CD4-positive, alpha-beta T cell (primary cell): ENCODE measurements around the gene SSX5. TPM values are rescaled to one million over a fixed set of nuclear protein-coding genes. Genes with fewer than 3 reads are reported as not detected.
"Not testable (repeated sequence)": the region's sequence is repeated elsewhere in the genome, so short reads cannot be mapped to it uniquely, and the experiment has no call there.

Experiments
- ATAC-seq: fragments of 200-7000 bp; cut with Tn5 transposase; one replicate; pipeline ENCODE4 v1.10.0; 2022; ENCODE audit warnings: mild to moderate bottlenecking; ENCODE audit not compliant: poor library complexity
- CTCF ChIA-PET: fragments of 350-600 bp; sonication (Branson Sonifier 250); formaldehyde crosslinking; loops from one replicate; lab custom pipeline; 2021; ENCODE audit warnings: antibody characterized with exemption, inconsistent platforms; lab: Charles Lee
- POLR2A ChIA-PET: fragments of 350-600 bp; sonication (Branson Sonifier 250); formaldehyde crosslinking; loops from one replicate; lab custom pipeline; 2021; ENCODE audit warnings: antibody characterized with exemption, inconsistent platforms; lab: Charles Lee
- DNase-seq, 14 experiments: peaks; one replicate each; pipeline ENCODE4 v3.0.0-alpha.2; 2013 to 2020; ENCODE audit warnings: mixed read lengths in 2 of 14
- H3K27ac ChIP-seq, 2 donors: one replicate each; pipeline versions ENCODE4 v1.5.1 to v1.7.0; 2013; ENCODE audit warnings: low read length in 2 of 2, low read depth in 1 of 2, mild to moderate bottlenecking in 1 of 2
- H3K27me3 ChIP-seq, 2 experiments: 1 replicate in 1 of 2; 2 replicates in 1 of 2; pipeline versions ENCODE4 v1.6.1 to v1.7.0; 2013; ENCODE audit warnings: low read length in 2 of 2, control low read depth in 1 of 2, mild to moderate bottlenecking in 1 of 2, moderate library complexity in 1 of 2; ENCODE audit not compliant: insufficient read depth in 2 of 2, control insufficient read depth in 1 of 2
- H3K36me3 ChIP-seq: one replicate; pipeline ENCODE4 v1.6.1; 2013; ENCODE audit warnings: low read length, control low read depth; ENCODE audit not compliant: insufficient read depth
- H3K4me1 ChIP-seq: one replicate; pipeline ENCODE4 v1.6.1; 2013; ENCODE audit warnings: low read length, control low read depth; ENCODE audit not compliant: insufficient read depth
- H3K4me3 ChIP-seq: one replicate; pipeline ENCODE4 v1.5.1; 2013; ENCODE audit warnings: mild to moderate bottlenecking, low read length, moderate library complexity
- H3K9me3 ChIP-seq, 2 experiments: 1 replicate in 1 of 2; 2 replicates in 1 of 2; pipeline versions ENCODE4 v1.6.1 to v1.7.0; 2013; ENCODE audit warnings: low read length in 2 of 2, mild to moderate bottlenecking in 2 of 2, control low read depth in 1 of 2, moderate library complexity in 1 of 2; ENCODE audit not compliant: control insufficient read depth in 1 of 2, insufficient read depth in 1 of 2
- H3K27ac Mint-ChIP-seq: one replicate; pipeline ENCODE4 v1.8.0; 2020; ENCODE audit warnings: mixed read lengths
- H3K27me3 Mint-ChIP-seq: one replicate; pipeline ENCODE4 v1.8.0; 2021; ENCODE audit warnings: mixed read lengths
- H3K36me3 Mint-ChIP-seq: one replicate; pipeline ENCODE4 v1.8.0; 2021; ENCODE audit warnings: low read depth, mixed read lengths
- H3K4me1 Mint-ChIP-seq: one replicate; pipeline ENCODE4 v1.8.0; 2021; ENCODE audit warnings: low read depth, mixed read lengths
- H3K4me3 Mint-ChIP-seq: one replicate; pipeline ENCODE4 v1.8.0; 2020; ENCODE audit warnings: mild to moderate bottlenecking, mixed read lengths
- H3K9me3 Mint-ChIP-seq: one replicate; pipeline ENCODE4 v1.8.0; 2020; ENCODE audit warnings: mixed read lengths
- intact Hi-C, 2 experiments: fragments of 100-400 bp; cut with DNase I in 1 of 2; cut with micrococcal nuclease in 1 of 2; formaldehyde crosslinking; loops; one replicate each; pipeline versions ENCODE4 v1.15.1 to v1.9.0; 2023 to 2025; cut with DNase I, micrococcal nuclease
- total RNA-seq, 174 experiments: library from RNA in 2 of 174; stranded (reverse) in 2 of 174; gene quantifications; one replicate each; pipeline ENCODE4 v1.2.3 and lab custom pipeline; 2021 to 2026

SSX5 gene
- total RNA-seq, 2 experiments from 2014 or later: not detected

- H3K27me3 ChIP-seq, H3K36me3 ChIP-seq, H3K4me3 Mint-ChIP-seq, ATAC-seq, H3K9me3 Mint-ChIP-seq, H3K36me3 Mint-ChIP-seq, H3K4me1 ChIP-seq, H3K27me3 Mint-ChIP-seq, H3K27ac Mint-ChIP-seq, CTCF ChIA-PET, DNase-seq, POLR2A ChIA-PET, H3K27ac ChIP-seq, intact Hi-C loops, H3K4me3 ChIP-seq, H3K9me3 ChIP-seq: not testable (repeated sequence)
- peaks cover 20% of the 10 kb centered on the region for H3K4me1 Mint-ChIP-seq
Measured at GRCh38 chrX:48139076-48139475, 57.5 kb downstream of the SSX5 start.

Other genes starting within 250 kb of the SSX5 start
- gene ZNF182, start 192.8 kb downstream of the SSX5 start, total RNA-seq: 1 to 10 TPM; 4.8 to 5.0 TPM
- not detected for gene SPACA5, start 189.8 kb downstream of the SSX5 start, total RNA-seq
- 1 to 10 TPM; 1.2 to 1.9 TPM for gene ZNF630, start 125.2 kb downstream of the SSX5 start, total RNA-seq
- gene SPACA5B, start 66.2 kb downstream of the SSX5 start, total RNA-seq: not detected
- gene SSX1, start 58.6 kb upstream of the SSX5 start, total RNA-seq: not detected
- gene SSX3, start 159.9 kb upstream of the SSX5 start, total RNA-seq: not detected
- gene SSX4, start 186.7 kb upstream of the SSX5 start, total RNA-seq: not detected
- gene SSX4B, start 215.2 kb upstream of the SSX5 start, total RNA-seq: not detected